Right hindlimb (tissue), 1 donor: Measurements from ENCODE around the gene CC2D2A.

Experiments
- DNase-seq: peaks from one replicate; pipeline ENCODE4 v3.0.0-alpha.2; 2018

CC2D2A gene

DNA sequence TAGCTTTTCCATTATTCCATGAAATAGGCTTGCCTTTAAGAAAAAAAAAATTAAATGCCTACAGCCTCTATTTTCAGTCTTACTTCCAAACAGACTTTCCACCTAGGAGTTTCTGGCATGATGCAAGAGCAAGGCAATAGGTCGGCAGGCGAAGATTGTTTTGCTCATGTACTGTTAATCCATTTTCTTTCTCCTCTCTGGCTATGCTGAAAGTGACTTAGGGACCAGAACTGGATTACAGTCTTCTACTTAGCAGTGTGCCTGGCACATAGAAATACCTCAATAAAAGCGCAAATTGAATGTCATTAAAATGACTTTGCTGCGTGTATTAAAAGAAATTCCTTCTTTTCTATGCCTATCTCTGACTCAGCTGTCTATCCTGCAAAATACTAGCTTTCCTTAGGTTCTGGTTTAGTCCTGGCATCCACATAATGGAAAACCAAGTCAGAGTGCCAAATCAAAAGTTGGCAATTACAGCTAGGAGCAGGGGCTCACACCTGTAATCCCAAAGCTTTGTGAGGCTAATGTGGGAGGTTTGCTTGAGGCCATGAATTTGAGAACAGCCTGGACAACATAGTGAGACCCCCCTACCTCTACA, 51.9 kb downstream of the CC2D2A start:
- no peak for DNase-seq

DNA sequence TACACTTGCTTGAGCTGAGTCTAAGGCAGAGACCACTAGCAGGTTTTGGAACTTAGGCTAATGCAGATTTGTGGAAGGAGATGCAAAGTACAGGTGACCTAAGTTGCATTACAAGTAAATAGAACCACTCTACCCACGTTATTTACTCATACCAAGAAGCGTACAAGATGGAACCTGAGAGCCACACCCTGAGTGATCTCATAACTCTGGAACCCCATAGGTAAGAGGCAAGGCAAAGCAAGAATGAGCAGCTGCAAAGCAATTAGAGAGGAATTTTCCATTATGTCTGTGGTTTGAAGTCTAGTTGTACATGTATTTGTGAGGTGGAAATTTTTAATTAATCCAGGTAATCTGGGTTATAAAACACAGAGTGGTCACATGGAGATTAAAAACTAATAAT, 55.4 kb downstream of the CC2D2A start:
- DNase-seq, result no peak

- no peak for DNase-seq
These were observed 57.4 kb downstream of the CC2D2A start for GRCh38 chr4:15526924-15527592.

- no peak for DNase-seq
These were observed 62.1 kb downstream of the CC2D2A start for GRCh38 chr4:15531792-15532191.

DNA sequence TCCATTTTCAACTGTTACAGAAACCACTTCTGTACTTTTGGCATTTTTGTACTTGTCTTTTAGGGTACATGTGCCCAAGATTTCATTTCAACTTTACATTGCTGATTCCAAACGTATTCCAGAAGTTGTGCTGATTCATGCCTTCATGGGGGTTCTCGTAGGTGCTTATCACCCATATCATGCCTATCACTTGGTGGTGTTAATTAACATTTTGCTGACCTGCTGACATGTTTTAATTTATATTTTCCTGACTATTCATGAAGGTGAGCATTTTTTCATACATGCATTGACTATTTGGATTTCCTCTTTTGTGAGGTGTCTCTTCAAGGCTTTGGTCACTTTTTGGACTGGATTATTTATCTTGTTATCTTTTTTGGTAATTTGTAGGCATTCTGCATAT, 64.1 kb downstream of the CC2D2A start:
- no peak for DNase-seq

GRCh38 chr4:15535599-15535998, 65.9 kb downstream of the CC2D2A start:
- DNase-seq, result no peak

- DNase-seq, result no peak
These were observed 67.1 kb downstream of the CC2D2A start for GRCh38 chr4:15536552-15537499.

DNA sequence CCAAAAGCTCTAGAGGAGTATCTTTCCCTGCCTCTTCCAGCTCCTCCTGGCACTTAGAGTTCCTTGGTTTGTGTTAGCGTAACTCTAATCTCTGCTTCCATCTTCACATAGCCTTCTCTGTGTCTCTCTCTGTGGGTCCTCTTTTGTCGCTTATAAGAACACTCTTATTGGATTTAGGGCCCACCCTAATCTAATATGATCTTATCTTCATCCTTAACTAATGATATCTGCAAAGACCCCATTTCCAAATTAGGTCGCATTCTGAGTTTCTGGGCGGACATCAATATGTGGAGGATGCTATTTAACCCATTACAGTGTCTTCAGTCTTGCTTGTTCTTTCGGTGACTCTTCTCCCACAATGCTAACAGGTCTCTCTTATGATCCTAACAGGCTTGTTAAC, 72.3 kb downstream of the CC2D2A start:
- DNase-seq, result no peak

DNA sequence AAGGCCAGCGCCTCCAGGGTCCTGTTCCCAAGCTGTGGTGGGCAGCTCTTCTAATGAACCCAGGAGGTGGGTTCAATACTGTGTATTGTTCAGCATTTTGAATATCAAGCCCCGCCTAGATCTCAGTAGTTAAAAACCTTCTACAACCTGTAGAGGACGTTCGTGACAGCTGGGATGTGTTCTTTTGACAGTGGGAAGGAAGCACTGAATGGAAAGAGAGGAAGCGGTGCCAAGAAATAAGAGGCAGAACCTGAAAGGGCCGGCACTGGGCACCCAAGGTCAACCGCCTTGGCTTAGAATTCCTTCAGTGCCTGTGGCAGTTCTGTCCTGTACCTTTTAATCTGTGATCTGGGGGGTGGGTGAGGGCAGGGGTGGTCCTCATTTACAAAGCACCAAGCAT, 73.1 kb downstream of the CC2D2A start:
- DNase-seq, result no peak

GRCh38 chr4:15543537-15544247, 74.0 kb downstream of the CC2D2A start:
- DNase-seq, result no peak

GRCh38 chr4:15544248-15544729, 74.6 kb downstream of the CC2D2A start:
- DNase-seq, result no peak

DNA sequence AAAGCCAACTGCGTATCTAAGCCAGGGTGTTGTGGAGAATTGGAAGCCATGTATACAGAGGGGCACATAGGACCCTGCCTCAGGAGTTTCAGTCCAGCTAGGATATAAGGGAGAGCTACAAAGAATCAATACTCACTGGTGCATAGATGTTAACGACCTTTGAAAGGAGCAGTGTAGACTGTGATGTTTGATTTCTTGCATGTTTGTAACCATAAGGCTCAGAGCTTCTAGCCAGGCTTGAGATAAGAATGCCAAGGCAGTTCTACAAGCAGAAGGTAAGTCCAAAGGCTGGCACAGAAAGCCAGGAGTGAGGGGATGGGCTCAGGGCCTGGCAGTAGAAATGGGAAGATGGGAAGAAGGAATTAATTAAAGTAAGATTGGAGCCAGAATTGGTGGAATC, 75.7 kb downstream of the CC2D2A start:
- DNase-seq, result no peak

- no peak for DNase-seq
These were observed 77.7 kb downstream of the CC2D2A start for GRCh38 chr4:15547392-15547791.

- no peak for DNase-seq
These were observed 80.8 kb downstream of the CC2D2A start for GRCh38 chr4:15550491-15550890.

DNA sequence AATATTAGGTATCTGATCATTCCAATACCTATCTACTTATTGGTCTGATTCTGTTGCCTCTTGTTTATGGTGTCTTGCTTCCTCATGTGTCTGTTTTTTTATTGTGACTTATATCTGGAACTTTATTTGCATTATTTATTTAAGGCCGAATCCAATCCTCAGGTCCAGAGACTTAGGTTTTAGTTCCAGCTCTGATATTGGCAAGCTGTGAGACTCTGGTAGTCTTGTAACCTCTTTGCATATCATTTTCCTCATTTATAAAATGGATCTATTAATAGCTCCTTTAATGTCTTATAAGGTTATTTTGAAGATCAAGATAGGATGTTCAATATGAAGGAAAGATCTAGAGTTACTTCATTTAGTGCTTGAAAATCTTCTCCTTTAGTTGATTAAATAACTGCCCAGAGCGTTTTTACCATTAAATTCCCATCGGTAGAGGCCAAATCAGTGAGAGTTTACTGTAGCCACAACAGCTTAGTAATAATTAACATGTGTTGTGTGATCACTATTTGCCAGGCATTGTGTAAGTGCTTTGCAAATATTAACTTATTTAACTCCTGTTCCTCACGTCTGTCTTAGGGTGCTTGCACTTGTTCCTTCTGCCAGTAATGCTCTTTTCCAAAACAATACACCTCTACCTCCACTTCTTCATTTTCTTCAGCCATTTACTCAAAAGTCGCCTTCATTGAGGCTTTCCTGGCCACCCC, 82.2 kb downstream of the CC2D2A start:
- no peak for DNase-seq

- DNase-seq, result no peak
These were observed 83.1 kb downstream of the CC2D2A start for GRCh38 chr4:15552557-15553362.

DNA sequence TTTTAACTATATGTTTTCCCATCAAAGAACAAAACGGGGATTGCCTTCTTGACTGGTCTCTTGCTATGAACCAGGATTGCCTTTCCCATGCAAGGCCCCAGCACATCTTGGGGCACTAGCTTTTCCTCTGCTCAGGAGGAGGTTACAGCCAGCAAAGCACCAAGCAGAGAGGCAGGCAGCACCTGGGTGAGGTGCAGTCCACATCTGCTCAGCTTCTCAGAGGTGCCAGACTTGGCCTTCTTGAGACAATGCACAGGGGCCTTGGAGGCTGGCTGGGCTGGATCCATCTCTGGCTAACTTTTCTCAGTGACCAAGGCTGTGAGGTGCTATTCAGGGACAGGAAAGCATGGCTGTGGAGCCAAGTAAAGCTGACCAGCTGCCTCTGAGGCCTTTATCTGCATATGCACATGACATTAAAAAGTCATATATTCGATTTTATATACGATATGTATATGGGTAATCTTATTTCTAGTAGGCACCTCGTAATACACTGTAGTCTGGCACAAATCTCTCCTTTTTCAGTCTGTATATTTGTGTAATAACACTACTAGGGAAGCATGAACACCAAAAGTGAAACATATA, 86.9 kb downstream of the CC2D2A start:
- DNase-seq, result no peak

- DNase-seq, result no peak
These were observed 88.3 kb downstream of the CC2D2A start for GRCh38 chr4:15557786-15558550.

GRCh38 chr4:15558561-15558960, 88.9 kb downstream of the CC2D2A start:
- no peak for DNase-seq

DNA sequence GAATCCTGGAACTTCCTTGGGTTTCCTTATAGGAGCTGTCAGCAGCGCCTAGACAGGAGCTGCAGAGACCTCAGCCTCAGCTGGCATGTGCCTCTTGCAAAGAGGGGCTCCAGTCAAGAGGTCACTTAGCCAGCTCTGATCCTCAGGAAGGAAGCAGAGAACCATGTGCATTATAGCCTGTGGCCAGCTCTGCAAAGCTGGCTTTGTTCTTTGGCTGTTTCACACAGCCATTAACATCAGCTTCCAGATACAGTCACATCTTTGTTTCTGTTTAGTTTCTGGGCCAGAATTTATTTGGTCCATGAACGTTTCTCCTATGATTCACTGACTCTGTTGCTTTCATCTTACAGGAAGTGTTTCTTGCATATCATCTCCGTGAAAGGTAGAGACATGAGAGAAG, 92.4 kb downstream of the CC2D2A start:
- DNase-seq, result no peak
